Endodermal cell (in vitro differentiated cells): Measurements from ENCODE around the gene NECTIN2. TPM values are rescaled to one million over a fixed set of nuclear protein-coding genes. Genes with fewer than 3 reads are reported as not detected.
A peak's percentile ranks its signal among the peaks of the same experiment; 100 is the strongest.

Experiments
- DNase-seq: peaks from one replicate; pipeline ENCODE4 v3.0.0-alpha.2; 2017
- H3K27ac ChIP-seq: 2 replicates; pipeline ENCODE4 v1.5.1; 2013; ENCODE audit warnings: mild to moderate bottlenecking, low read depth, low read length, moderate library complexity
- H3K27me3 ChIP-seq: 2 replicates; pipeline ENCODE4 v1.6.1; 2013; ENCODE audit warnings: mild to moderate bottlenecking, low read length, moderate library complexity; ENCODE audit not compliant: insufficient read depth, control insufficient read depth, poor library complexity, severe bottlenecking
- H3K36me3 ChIP-seq: 2 replicates; pipeline ENCODE4 v1.7.0; 2013; ENCODE audit warnings: mild to moderate bottlenecking, low read length, moderate library complexity; ENCODE audit not compliant: control insufficient read depth, insufficient read depth
- H3K4me1 ChIP-seq: one replicate; pipeline ENCODE4 v1.7.0; 2013; ENCODE audit warnings: low read length; ENCODE audit not compliant: control insufficient read depth, insufficient read depth
- H3K4me3 ChIP-seq: 2 replicates; pipeline ENCODE4 v1.5.1; 2013; ENCODE audit warnings: mild to moderate bottlenecking, low read length, moderate library complexity
- H3K9ac ChIP-seq: 2 replicates; pipeline ENCODE4 v1.6.1; 2013; ENCODE audit warnings: mild to moderate bottlenecking, low read length, moderate library complexity; ENCODE audit not compliant: poor library complexity, severe bottlenecking; ENCODE audit errors: extremely low read depth
- H3K9me3 ChIP-seq: 2 replicates; pipeline ENCODE4 v1.6.1; 2013; ENCODE audit warnings: mild to moderate bottlenecking, low read length, moderate library complexity; ENCODE audit not compliant: control insufficient read depth
- H3K27ac Mint-ChIP-seq: 2 replicates; pipeline ENCODE4 v1.8.0; 2020; ENCODE audit warnings: mixed read lengths
- H3K27me3 Mint-ChIP-seq: 2 replicates; pipeline ENCODE4 v1.8.0; 2021; ENCODE audit warnings: mild to moderate bottlenecking, mixed read lengths; ENCODE audit not compliant: insufficient read depth
- H3K36me3 Mint-ChIP-seq: 2 replicates; pipeline ENCODE4 v1.8.0; 2020; ENCODE audit warnings: low read depth, mixed read lengths
- H3K4me1 Mint-ChIP-seq: 2 replicates; pipeline ENCODE4 v1.8.0; 2020; ENCODE audit warnings: mixed read lengths
- H3K4me3 Mint-ChIP-seq: 2 replicates; pipeline ENCODE4 v1.8.0; 2020; ENCODE audit warnings: mild to moderate bottlenecking, moderate library complexity, mixed read lengths
- H3K9me3 Mint-ChIP-seq: 2 replicates; pipeline ENCODE4 v1.8.0; 2020; ENCODE audit warnings: mild to moderate bottlenecking, mixed read lengths
- CTCF ChIP-seq: fragments of 200-600 bp; sonication (generic); conservative IDR thresholded peaks from 2 replicates; pipeline ENCODE4 v1.5.0; 2021; ENCODE audit warnings: antibody characterized with exemption, mild to moderate bottlenecking
- WGBS, 2 experiments: methylation state at CpG; one replicate each; pipeline versions ENCODE4 v1.1.5 to v1.1.7; 2013; ENCODE audit warnings: missing lambda C conversion rate in 2 of 2, mixed read lengths in 1 of 2; ENCODE audit not compliant: insufficient coverage in 1 of 2, insufficient read length in 1 of 2; 5-methylcytosine and 5-hydroxymethylcytosine counted together
- total RNA-seq, 2 donors: library from RNA; stranded (reverse); fragmentation: NEBNext Ultra II Directional in 1 of 2; extraction: Animal tissue kit (Norgen Biotek cat#: 25700) in 1 of 2; gene quantifications; 2 replicates in 1 of 2; 3 replicates in 1 of 2; pipeline ENCODE4 v1.2.1, GENCODE V29; 2021

Gene NECTIN2
- total RNA-seq, 2 donors from 2014 or later, result 248 to 260 TPM

GRCh38 chr19:44883922-44884321 lies 37.8 kb downstream of the NECTIN2 start:
- Mint-ChIP-seq H3K27me3 (no peaks in the 10 kb centered on the region), H3K36me3 (peaks cover 59% of the 10 kb centered on the region), H3K9me3 (no peaks in the 10 kb centered on the region), H3K4me3 (no peak overlapping the region), H3K27ac (no peak overlapping the region), H3K4me1 (no peaks in the 10 kb centered on the region)
- 87 to 92% methylated on average over 4 of the region's 5 CpGs for WGBS, 2 experiments
- no peak for TF ChIP-seq CTCF
- Histone ChIP-seq H3K9me3 (no peaks in the 10 kb centered on the region), H3K27me3 (no peaks in the 10 kb centered on the region), H3K36me3 (peaks cover 49% of the 10 kb centered on the region), H3K9ac (no peak overlapping the region), H3K27ac (no peak overlapping the region), H3K4me1 (no peaks in the 10 kb centered on the region), H3K4me3 (no peak overlapping the region)
- no peak for DNase-seq

GRCh38 chr19:44884566-44884965 lies 38.5 kb downstream of the NECTIN2 start:
- no peak overlapping the region for H3K27ac ChIP-seq
- H3K9ac ChIP-seq, result no peak overlapping the region
- no peaks in the 10 kb centered on the region for H3K27me3 Mint-ChIP-seq
- H3K9me3 ChIP-seq, result no peaks in the 10 kb centered on the region
- WGBS, 2 experiments, result 83 to 95% methylated on average over 1 to 4 of the region's 4 CpGs
- TF ChIP-seq CTCF, result no peak
- H3K36me3 ChIP-seq, result peaks cover 48% of the 10 kb centered on the region
- peaks cover 59% of the 10 kb centered on the region for H3K36me3 Mint-ChIP-seq
- no peak overlapping the region for H3K4me3 ChIP-seq
- peak overlapping the region; percentile 66 for H3K27ac Mint-ChIP-seq
- H3K4me1 Mint-ChIP-seq, result no peaks in the 10 kb centered on the region
- H3K4me1 ChIP-seq, result no peaks in the 10 kb centered on the region
- H3K27me3 ChIP-seq, result no peaks in the 10 kb centered on the region
- no peak overlapping the region for H3K4me3 Mint-ChIP-seq
- no peak for DNase-seq
- no peaks in the 10 kb centered on the region for H3K9me3 Mint-ChIP-seq

GRCh38 chr19:44886141-44886540 lies 40.0 kb downstream of the NECTIN2 start:
- no peaks in the 10 kb centered on the region for H3K9me3 Mint-ChIP-seq
- H3K27ac ChIP-seq, result no peak overlapping the region
- no peak overlapping the region for H3K27ac Mint-ChIP-seq
- H3K27me3 ChIP-seq, result no peaks in the 10 kb centered on the region
- TF ChIP-seq CTCF, result no peak
- H3K4me1 ChIP-seq, result no peaks in the 10 kb centered on the region
- 88 to 89% methylated on average over 6 of the region's 6 CpGs for WGBS, 2 experiments
- no peak overlapping the region for H3K4me3 ChIP-seq
- DNase-seq, result no peak
- H3K36me3 Mint-ChIP-seq, result peaks cover 56% of the 10 kb centered on the region
- H3K36me3 ChIP-seq, result peaks cover 48% of the 10 kb centered on the region
- no peaks in the 10 kb centered on the region for H3K27me3 Mint-ChIP-seq
- H3K9ac ChIP-seq, result no peak overlapping the region
- no peaks in the 10 kb centered on the region for H3K9me3 ChIP-seq
- H3K4me3 Mint-ChIP-seq, result no peak overlapping the region
- no peaks in the 10 kb centered on the region for H3K4me1 Mint-ChIP-seq
